DMS53 treated with DMSO at 0.1 percent for 48 hours (cell line): ENCODE measurements around the gene NCOR2.
"Not testable (repeated sequence)": the region's sequence is repeated elsewhere in the genome, so short reads cannot be mapped to it uniquely, and the experiment has no call there.

Experiments used
- DNase-seq: peaks from one replicate; lab custom pipeline; 2025; ENCODE audit not compliant: unreplicated experiment; lab: John Stamatoyannopoulos, UW

Gene NCOR2

GRCh38 chr12:124601706-124602105, 34.3 kb upstream of the NCOR2 start:
- no peak for DNase-seq

GRCh38 chr12:124599074-124599999, 31.9 kb upstream of the NCOR2 start:
- DNase-seq, result no peak

DNA sequence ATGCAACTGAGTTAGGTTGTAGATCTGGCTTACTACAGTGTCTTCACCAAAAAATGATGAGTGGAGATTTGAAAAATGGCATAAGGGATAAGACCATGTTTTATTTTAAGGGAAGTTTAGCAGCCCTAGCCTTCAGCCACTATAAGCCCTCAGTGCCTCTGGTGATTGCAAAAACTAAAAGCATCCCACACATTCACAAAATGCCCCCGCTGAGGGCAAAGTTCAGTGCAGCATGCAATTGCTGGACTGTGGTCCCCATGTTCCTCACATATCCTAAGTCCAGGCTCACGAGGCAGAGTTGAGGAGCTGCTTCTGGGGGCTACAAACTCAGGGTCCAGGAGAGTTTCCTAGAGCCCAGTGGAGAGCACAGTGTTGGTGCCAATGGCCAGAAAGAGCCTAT, 29.6 kb upstream of the NCOR2 start:
- DNase-seq, result no peak

- DNase-seq, result no peak
Observed at GRCh38 chr12:124595444-124595843, 28.0 kb upstream of the NCOR2 start.

DNA sequence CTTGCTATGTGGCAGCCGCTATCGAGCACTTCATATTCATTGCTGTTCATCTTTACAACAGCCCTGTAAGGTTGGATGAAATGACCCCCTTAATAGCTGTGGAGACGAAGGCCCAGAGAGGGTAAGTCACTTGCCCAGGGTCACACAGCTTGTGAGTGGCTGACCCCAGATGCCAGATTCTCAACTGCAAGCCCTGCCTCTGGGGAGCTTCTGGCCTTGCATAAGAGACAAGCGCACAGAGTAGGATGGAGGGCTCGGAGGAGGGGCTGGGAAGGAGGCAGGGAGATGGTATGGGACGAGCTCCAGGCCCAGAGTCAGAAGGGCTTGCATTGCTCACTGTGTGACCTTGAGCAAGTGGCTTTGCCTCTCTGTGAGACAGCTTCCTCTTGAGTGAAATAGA, 27.4 kb upstream of the NCOR2 start:
- no peak for DNase-seq

GRCh38 chr12:124593851-124594401, 26.5 kb upstream of the NCOR2 start:
- no peak for DNase-seq

DNA sequence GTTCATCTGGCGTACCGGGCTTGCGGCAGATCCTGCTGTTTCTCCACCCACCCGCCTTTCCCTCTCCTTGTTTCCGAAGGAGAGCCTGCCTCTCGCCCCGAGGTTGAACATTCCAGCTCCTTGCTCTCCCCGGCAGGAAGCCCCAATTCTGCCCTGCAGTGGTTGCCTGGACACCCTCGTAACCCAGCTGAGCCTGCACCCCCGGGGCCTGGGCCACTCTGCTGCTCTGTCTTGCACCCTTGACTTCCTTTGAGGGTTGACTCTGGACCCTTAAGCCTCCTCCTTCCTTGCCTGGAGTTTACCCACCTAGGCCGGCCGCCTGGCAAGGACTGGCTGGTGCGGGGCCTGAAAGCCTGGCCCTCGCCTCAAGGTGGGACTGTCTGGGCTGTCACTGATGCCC, 25.8 kb upstream of the NCOR2 start:
- no peak for DNase-seq

DNA sequence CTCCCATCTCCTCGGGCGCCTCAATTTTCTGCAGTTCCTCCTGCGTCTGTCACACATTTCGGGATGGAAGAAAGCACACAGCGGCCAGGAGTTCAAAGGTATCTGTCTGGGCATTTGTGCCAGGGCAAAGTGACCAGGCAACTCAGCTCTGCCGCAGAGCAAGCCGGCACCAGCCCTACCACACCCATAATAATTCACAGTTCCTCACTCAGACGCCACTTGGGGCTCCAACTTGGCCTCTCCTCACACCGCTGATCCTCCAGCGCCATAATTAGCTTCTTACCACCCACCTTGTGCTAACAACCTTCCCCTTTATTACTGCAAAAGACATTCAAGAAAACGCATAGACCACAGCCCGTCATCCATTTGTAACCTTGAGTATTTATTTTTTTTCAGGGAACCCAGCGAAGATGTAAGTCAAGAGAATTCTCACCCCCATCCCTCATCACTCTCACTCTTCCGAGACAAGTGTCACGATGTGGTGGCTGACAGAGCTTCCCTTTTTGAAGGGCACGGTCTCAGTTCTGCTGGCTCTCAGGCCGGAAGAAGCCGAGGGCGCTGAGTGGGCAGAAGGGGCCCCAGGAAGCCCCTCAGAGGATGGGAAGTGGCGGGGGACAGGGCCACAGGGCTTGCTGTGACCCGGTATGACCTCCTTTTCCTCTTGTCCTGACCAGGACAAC, 25.2 kb upstream of the NCOR2 start:
- no peak for DNase-seq

- no peak for DNase-seq
Observed at GRCh38 chr12:124592050-124592449, 24.6 kb upstream of the NCOR2 start.

GRCh38 chr12:124590447-124590846, 23.0 kb upstream of the NCOR2 start:
- DNase-seq, result no peak

- no peak for DNase-seq
Observed at GRCh38 chr12:124588751-124589267, 21.4 kb upstream of the NCOR2 start.

DNA sequence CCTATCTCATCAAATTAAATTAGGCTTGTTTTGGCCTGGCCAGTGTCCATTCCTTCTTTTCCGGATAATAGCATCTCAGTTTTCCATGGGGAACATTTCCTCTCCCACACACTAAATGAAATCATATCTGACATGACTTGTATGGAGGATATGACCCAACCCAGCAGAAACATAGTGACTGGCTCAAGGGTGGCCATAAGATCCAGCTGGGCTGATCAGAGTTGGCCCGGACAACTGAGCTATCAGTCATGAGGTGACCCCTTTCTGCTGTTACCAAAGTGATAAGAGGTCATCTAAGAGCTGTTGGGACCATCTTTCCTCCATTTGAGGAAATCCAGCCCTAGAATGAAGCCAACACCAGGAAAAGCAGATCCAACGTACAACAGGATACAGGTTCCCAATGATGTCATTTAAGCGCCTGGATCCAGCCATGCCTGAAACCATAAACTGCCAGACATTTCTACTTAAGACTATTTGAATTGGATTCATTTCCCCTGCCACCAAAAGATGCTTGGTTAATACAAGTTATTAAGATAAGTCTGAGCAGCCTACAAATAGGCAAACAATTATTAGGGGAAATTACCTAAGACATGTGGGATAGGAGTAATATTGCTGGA, 20.7 kb upstream of the NCOR2 start:
- no peak for DNase-seq

DNA sequence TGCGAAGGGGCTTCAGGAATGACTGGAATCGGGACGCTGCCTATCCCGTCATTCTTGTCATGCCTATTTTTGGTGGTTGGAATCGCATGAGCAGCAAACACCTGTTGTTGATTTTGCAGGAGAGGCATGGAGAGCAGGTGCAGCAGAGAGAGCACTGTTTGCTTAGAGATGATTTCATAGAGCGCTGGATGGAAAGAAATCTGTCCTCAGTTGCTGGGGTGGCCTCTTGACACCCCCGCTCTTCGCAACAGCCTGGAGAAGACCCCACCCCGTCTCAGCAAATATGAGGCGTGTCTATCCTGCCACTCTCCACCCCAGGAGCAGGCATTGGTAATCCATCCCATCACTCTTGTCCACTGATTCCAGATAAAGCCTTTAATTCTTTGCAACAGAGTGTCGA, 19.3 kb upstream of the NCOR2 start:
- peak; percentile 94 for DNase-seq

DNA sequence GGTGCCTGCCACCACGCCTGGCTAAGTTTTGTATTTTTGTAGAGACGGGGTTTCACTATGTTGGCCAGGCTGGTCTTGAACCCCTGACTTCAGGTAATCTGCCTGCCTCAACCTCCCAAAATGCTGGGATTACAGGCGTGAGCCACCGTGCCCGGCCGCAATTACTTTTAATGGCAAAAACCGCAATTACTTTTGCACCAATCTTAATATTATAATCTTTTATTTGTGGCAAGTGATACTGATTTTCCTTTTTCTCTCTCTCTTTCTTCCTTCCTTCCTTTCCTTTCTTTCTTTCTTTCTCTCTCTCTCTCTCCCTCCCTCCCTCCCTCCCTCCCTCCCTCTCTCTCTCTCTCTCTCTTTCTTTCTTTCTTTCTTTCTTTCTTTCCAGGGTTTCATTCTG, 17.1 kb upstream of the NCOR2 start:
- DNase-seq, result not testable (repeated sequence)

DNA sequence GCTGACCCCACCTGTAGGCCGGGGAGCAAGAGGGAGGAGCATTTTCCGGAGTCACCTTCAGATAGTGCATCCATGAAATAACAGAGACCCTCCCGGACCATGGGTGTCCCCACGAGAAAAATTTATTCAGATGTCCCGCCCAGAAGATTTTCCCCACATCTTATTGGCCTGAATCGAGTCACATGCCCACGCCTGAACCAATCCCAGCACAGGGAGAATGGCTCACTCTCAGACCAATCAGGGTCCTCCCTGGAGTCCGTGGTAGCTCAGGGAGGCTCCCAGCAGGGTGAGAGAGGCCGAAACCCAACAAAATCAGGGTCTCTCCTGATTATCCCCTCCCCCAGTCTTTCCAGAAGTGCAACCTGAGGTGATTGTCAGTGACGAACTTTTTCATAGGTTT, 16.4 kb upstream of the NCOR2 start:
- no peak for DNase-seq

DNA sequence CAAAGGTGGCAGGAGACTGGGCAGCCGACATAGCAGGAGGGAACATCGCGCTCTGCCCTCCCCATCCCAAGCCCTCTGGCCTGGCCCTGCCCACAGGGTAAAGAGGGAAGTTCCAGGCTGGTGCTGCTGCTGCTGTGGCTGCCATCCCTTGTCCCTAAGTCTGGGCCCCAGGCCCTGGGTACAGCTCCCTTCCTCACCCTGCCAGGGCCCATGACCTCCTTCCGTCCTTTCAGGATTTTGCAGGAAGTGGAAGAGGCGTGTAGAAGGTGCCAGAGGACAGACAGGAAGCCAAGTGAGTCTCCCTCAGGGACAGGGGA, 14.7 kb upstream of the NCOR2 start:
- no peak for DNase-seq

DNA sequence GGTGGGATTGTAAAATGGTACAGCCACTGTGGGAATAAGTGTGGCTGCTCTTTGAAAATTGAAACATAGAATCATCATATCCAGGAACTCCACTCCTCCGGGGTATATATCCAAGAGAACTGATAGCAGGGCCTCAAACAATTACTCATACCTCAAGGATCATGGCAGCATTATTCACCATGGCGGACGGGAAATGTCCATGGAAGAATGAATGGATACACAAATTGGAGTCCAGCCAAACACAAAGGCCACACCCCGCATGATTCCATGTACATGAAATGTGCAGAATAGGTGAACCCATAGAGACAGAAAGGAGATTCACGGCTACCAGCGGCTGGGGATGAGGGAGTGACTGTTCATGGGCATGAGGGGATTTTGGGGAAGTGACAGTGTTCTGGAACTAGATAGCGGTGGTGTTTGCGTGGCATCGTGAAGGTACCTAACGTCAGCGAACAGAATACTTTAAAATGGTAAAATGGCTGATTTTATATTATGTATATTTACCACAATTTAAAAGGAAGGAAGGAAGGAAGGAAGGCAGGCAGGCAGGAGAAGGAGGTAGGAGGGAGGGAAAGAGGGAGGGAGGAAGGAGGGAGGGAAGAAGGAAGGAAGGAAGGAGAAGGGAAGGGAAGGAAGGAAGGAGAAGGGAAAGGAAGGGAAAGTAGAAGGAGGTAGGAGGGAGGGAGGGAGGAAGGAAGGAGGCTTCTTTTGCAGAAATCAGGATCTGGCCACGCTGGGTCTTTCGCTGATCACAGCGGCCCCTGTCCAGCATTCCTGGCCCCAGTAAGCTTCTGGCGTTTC, 14.1 kb upstream of the NCOR2 start:
- no peak for DNase-seq

DNA sequence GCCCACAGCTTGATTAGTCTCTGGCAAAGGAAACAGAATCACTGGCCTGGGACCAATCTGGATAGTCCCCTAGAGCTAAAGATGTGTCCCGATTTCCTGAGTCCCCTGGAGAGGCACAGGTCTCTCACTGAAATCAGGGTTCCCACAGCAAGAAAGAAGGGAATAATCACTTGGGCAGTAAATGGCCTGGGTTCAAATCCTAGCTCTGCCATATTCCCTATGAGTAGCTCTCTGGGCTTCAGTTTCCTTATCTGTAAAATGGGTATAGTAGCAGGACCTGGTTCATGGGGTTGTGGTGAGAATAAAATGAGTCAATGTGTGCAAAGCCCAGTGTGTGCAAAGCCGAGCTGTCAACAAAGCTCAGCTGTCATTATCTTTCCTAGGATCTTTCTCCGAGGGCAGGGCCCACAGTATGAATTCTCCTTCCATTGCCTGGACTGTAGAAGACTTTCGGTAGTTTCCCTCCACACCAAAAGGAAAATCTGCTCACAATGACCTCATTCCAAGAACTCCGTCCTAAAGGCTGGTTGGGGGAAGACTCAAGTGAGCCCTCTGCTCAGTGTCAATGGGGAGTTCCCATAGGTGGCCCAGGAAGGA, 12.6 kb upstream of the NCOR2 start:
- no peak for DNase-seq

- no peak for DNase-seq
Observed at GRCh38 chr12:124578854-124579253, 11.4 kb upstream of the NCOR2 start.

- no peak for DNase-seq
Observed at GRCh38 chr12:124578445-124578844, 11.0 kb upstream of the NCOR2 start.
